ENCODE results near the gene TMEM231.

DNA sequence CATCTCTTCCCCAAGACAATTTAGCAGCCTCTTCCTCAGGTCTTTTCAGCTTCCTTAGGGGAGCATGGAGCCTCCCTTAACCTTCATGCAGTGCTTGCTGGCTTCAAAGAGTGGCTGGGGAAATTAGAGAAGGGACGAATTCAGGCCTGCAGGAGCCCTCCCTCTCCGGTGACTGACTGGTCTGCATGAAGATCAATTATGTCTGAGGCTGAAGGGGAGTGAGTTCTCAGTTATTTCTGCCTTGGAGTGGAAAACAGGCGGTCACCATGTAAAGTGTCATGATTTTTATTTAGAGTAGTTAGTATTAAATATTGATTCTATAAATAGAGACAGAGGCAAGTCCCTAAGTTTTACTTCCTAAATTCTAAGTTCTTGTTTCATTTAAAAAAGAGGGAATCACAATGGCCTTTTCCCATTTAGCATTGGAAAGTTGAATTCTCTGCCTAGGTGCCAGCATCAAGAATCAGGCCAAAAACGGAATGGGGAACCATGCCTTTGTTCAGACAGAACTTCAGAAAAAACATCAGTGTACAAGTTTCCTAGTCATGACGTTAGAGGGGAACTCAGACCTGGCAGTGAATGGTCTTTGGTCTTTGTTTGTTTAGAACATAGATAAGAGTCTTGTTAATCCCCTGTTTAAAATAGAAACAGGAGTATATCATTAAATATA is 14.5 kb upstream of the TMEM231 start:
- TF ChIP-seq, protein P1, sequence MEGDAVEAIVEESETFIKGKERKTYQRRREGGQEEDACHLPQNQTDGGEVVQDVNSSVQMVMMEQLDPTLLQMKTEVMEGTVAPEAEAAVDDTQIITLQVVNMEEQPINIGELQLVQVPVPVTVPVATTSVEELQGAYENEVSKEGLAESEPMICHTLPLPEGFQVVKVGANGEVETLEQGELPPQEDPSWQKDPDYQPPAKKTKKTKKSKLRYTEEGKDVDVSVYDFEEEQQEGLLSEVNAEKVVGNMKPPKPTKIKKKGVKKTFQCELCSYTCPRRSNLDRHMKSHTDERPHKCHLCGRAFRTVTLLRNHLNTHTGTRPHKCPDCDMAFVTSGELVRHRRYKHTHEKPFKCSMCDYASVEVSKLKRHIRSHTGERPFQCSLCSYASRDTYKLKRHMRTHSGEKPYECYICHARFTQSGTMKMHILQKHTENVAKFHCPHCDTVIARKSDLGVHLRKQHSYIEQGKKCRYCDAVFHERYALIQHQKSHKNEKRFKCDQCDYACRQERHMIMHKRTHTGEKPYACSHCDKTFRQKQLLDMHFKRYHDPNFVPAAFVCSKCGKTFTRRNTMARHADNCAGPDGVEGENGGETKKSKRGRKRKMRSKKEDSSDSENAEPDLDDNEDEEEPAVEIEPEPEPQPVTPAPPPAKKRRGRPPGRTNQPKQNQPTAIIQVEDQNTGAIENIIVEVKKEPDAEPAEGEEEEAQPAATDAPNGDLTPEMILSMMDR (IDR thresholded peaks at IDR 0.05): no peak
- TF ChIP-seq POLR2AphosphoS5 (IDR thresholded peaks at IDR 0.05; ENCODE audit: insufficient read depth in 1 of 2, low read depth in 1 of 2) (no peak), POLR2A (IDR thresholded peaks at IDR 0.05) (no peak)

All from vagina (tissue), 2 donors.